HG03066 (cell line): Measurements from ENCODE around the gene CEP135.

ENCODE experiments used
- ATAC-seq: cut with Tn5 transposase; IDR thresholded peaks from one replicate; pipeline ENCODE4 v1.9.1; 2021; ENCODE audit warnings: low read depth; ENCODE audit not compliant: unreplicated experiment

CEP135 gene

GRCh38 chr4:56003606-56004005 is 54.9 kb downstream of the CEP135 start:
- ATAC-seq = no peak

- ATAC-seq = no peak
Observed at GRCh38 chr4:56004235-56004634, 55.5 kb downstream of the CEP135 start.

GRCh38 chr4:56007154-56007553 is 58.4 kb downstream of the CEP135 start:
- no peak for ATAC-seq

- ATAC-seq = no peak
Observed at GRCh38 chr4:56008206-56008605, 59.5 kb downstream of the CEP135 start.

GRCh38 chr4:56026596-56026995 is 77.9 kb downstream of the CEP135 start:
- no peak for ATAC-seq

GRCh38 chr4:56028165-56028564 is 79.4 kb downstream of the CEP135 start:
- ATAC-seq = no peak

GRCh38 chr4:56038487-56039162 is 89.9 kb downstream of the CEP135 start:
- no peak for ATAC-seq

GRCh38 chr4:56040842-56041241 is 92.1 kb downstream of the CEP135 start:
- no peak for ATAC-seq

- no peak for ATAC-seq
Observed at GRCh38 chr4:56042225-56042624, 93.5 kb downstream of the CEP135 start.

GRCh38 chr4:56048383-56048701 is 99.6 kb downstream of the CEP135 start:
- no peak for ATAC-seq

GRCh38 chr4:56048702-56049431 is 100.1 kb downstream of the CEP135 start:
- peak; percentile 88 for ATAC-seq

- no peak for ATAC-seq
Observed at GRCh38 chr4:56050625-56051024, 101.9 kb downstream of the CEP135 start.

GRCh38 chr4:56051029-56051709 is 102.4 kb downstream of the CEP135 start:
- no peak for ATAC-seq

- no peak for ATAC-seq
Observed at GRCh38 chr4:56051710-56052075, 102.9 kb downstream of the CEP135 start.

- no peak for ATAC-seq
Observed at GRCh38 chr4:56052481-56052880, 103.7 kb downstream of the CEP135 start.

- no peak for ATAC-seq
Observed at GRCh38 chr4:56052966-56053365, 104.2 kb downstream of the CEP135 start.

GRCh38 chr4:56055027-56055977 is 106.6 kb downstream of the CEP135 start:
- ATAC-seq = no peak

GRCh38 chr4:56055991-56056390 is 107.2 kb downstream of the CEP135 start:
- no peak for ATAC-seq

- no peak for ATAC-seq
Observed at GRCh38 chr4:56058555-56058954, 109.8 kb downstream of the CEP135 start.

- no peak for ATAC-seq
Observed at GRCh38 chr4:56060036-56060435, 111.3 kb downstream of the CEP135 start.

- no peak for ATAC-seq
Observed at GRCh38 chr4:56062106-56062505, 113.4 kb downstream of the CEP135 start.
